GM08714 (cell line): ENCODE results near the gene BAHCC1.
A peak's percentile ranks its signal among the peaks of the same experiment; 100 is the strongest.

Experiments used
- H3K4me3 ChIP-seq: fragments of 200-500 bp; sonication (Bioruptor generic); 2 replicates; pipeline ENCODE4 v1.5.1; 2014; ENCODE audit warnings: mild to moderate bottlenecking, low read length, inconsistent platforms
- ZNF274 ChIP-seq: IDR thresholded peaks from 2 replicates; pipeline ENCODE4 v1.6.1; 2012; ENCODE audit warnings: mild to moderate bottlenecking, low read depth, low read length

Gene BAHCC1

DNA sequence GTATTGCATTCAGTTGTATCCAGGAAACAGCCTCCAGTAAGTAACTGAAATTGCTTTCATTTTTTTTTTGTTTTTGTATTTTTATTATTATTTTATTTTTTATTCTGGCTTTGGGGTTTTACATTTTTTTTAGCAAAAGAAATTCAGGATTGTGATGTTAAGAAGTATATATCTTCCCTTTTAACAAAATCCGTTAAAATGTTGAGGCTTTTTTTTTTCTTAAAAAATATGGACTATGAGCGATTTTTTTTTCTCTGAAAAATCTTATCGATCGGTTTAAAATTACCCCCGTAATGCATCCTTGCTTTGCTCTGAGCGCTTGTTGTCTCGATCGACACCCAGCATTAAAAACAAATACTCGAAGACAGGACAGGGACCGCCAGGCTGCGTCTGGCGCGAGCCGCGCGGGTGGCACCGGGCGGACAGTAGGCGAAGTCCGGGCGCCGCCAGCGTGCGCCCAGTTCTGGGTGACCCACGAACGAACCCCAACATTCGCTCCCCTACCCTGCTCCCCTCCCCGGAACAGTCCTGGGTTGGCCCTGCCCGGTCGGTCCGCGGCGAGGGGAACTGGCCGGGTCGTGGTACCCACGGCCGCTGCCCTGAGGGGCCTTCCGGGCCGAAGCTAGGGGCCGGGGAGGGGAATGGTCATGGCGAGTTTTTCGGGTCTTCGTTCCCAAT is 482 bp downstream of the BAHCC1 start:
- no peak for TF ChIP-seq ZNF274
- H3K4me3 ChIP-seq: peak overlapping the region; percentile 10; the same call in 1 of the 2 replicates

DNA sequence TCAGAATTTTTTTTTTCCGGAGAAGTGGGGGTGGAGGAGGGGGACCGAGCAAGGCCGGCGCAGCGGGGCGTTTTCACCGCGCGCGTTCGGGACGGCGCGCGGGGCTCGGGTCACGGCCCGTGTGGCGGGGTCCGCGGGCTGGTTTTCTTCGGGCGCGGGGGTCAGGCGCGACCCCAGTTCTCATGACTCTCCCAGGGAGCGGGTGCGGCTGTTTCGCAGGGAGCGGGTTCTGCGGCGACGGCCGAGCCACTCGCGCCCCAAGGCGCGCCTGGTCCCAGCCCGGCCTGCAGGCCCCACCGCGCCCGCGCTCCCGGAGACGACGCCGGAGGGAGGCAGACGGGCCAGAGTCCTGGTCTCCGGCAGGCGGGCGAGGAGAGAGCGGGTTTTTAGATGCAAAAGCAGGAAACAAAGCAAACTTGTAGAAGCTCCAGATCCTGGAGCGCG is 1.0 kb downstream of the BAHCC1 start:
- no peak overlapping the region for H3K4me3 ChIP-seq
- no peak for TF ChIP-seq ZNF274

DNA sequence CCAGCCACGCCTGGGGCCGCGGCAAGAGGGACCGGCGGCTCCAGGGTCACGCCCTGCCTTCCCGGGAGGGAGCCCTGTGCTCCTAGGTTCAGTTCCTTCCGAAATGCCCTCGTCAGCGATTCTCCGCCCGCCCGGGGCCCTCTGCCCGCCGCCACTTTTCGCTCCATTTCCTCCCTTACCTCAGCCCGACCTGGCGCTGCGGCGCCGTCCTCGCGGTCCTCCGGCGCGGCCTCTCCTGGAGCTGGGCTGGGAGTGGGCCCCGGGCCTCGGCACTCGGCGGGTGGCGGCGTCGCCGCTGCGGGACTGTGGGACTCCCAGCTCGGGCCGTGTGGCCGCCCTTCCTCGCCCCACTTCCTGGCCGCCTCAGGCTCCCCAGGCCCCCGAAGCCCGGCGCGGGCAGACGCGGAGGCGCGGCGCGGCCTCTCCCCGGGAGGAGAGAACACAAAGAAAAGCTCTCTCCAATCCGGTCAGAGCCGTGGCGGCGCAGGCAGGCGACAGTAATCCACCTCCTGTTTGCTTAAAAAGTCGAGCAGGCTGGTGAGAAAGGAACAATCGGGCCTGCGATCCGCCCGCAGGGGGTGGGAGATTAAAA is 1.6 kb downstream of the BAHCC1 start:
- H3K4me3 ChIP-seq: no peak overlapping the region
- TF ChIP-seq ZNF274: no peak

DNA sequence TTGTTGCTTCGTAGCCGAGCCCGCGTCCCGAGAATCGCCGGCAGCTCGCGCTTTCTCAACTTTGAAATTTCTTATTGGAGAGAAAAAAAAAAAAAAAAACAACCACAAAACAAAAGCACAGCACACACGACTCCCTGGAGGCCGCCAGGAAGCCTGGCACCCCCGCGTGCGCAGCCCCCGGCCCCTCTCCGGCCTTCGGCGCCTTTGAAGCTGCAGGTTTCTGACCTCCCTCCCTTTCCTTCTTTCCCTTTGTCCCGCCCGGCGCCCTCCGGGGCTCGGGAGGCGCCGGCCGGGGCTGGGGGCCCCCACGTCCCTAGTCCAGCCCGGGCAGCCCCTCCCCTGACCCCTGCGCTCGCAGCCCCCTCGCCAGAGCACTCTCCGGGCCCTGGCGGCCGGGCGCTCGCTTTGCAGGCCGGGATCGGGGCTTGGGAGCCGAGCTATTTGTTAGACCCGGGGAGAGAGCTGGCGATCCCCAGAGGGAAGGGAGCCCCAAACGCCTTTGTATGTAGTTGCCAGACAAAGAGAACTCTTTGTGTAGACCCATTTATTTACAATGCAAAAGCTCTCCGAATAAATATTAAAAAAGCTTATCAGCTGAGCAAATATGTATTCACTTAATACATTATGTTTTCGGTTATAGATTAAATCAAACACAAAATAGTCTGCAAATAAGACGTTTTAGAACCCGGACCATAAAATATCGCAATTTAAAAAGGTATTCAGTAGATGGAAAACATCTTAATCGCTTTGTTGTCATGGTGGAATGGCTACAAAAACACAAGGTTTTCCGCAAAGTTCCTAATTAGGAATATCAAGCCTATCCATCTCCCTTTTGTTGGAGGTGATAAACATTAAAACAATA is 2.3 kb downstream of the BAHCC1 start:
- H3K4me3 ChIP-seq: no peak overlapping the region
- TF ChIP-seq ZNF274: no peak

DNA sequence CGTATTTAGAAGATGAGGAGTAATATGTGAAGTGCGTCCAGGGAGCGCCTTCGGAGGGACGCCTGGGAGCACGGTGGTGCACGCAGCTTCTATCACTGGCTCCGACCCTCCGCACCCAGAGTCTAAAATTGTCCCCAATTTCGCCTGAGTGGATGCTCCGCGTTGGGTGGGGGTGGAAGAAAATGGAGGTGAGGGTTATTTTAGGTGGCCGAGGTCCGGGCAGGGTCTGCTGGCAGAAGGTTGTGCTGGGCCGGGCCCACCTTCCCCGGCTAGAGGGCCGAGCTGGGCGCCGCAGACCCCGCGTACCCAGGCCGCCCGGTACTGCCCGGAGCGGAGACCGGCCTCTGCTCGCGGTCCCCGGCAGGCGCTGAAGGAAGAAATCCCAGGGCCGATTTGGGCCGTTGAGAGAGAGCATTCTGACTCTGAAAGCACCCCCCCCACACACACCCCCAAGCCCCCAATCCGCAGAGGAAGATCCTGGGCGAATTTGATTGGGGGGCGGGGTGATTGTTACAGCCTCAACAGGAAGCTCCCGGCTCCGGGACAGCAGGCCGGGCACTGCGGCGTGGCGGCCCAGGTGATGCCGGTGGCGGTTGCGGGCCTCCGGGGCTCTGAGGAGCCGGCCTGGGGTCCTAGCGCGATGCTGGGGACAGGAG is 3.0 kb downstream of the BAHCC1 start:
- H3K4me3 ChIP-seq: no peak overlapping the region
- TF ChIP-seq ZNF274: no peak

DNA sequence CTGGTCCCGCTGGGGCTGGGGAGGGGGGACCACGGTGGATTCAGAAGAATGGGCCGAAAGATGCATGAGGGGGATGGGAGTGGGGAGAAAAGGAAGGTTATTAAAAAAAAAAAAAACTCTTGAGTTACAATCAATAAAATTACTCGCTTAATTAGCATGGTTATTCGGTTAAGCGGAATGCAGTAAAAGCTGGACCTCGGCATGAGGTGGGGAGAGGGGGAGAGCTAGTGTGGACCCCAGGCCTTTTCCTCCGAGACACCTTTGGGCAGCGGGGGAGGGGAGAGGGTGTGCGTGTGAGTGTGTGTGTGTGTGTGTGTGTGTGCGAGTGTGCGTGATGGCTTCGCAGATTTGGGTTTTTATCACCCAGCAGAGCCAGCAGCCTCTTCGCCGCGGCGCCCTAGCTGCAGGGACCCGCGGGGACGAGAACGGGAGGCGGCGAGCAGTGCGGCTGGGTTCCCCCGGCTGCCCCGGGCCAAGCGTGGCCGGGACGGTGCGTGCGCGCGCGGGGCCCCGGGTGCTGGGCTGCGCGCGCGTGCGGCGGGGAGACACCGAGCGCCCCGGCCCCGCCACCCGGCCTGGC is 3.7 kb downstream of the BAHCC1 start:
- H3K4me3 ChIP-seq: no peak overlapping the region
- TF ChIP-seq ZNF274: no peak

DNA sequence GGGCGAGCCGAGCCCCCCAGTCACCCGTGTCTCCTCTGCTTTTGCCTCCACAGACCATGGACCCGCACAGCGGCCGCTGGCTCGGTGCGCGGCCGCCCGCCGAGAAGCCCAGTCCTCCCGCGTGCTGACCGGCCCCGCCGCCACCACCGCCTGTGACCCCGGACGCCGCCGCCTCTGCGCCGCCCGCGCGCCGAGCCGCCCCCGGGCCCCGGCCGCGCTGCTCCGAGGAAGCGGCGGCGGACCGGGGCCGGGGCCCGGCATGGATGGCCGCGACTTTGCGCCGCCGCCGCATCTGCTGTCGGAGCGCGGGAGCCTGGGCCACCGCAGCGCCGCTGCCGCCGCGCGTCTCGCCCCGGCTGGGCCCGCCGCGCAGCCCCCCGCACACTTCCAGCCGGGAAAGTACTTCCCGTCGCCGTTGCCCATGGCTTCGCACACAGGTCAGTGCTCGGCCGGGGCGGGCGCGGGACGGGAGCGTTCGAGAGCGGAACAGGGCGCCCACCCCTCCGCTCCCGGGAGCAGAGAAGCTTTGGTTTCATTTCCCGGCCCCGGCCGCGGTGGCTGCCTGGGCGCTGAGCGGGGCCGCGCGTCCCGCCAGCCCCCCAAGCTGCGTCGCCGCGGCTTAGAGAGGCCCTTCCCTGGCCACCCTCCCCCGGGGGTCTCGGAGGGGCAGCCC is 4.4 kb downstream of the BAHCC1 start:
- peak overlapping the region; percentile 50; the same call in 1 of the 2 replicates for H3K4me3 ChIP-seq
- TF ChIP-seq ZNF274: no peak

DNA sequence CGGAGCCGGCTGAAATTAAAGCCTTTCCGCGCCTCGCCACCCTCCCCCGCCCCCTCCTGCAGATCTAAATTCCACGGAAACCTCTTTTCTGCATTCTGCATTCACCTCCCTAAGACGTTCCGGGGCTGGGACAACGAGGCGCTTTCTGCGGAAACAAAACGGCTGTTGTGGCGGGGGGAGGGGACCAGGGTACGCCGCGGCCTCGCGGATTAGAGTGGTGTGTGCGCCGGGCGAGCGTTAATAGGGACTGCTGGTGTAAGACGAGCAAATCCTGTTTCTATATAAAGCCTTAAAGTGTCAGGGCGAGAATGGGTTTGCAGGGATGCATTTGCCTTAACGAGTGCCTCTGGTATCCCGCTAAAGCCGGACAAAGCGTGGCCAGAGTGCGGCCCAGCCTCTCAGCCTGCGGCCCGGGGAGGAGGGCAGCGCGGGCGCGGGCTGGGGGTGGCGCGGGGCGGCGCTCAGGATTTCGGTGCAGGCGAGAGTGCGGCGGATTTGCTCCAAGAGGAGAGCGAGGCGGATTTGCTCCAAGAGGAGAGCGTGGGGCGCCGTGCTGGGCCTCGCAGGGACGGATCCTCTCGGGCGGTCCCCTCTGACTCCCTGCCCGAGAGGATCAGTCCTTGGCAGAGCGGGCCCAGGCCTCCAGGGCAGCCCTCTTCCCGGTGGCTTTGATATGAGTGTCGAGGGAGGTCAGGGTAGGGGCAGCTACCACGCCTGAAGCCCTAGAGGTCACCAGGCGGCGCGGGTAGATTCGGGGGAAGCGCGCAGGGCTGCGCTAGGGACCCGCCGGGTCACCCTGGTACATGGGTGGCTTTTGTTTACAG is 5.1 kb downstream of the BAHCC1 start:
- H3K4me3 ChIP-seq: peak overlapping the region; percentile 50; the same call in 1 of the 2 replicates
- TF ChIP-seq ZNF274: no peak

DNA sequence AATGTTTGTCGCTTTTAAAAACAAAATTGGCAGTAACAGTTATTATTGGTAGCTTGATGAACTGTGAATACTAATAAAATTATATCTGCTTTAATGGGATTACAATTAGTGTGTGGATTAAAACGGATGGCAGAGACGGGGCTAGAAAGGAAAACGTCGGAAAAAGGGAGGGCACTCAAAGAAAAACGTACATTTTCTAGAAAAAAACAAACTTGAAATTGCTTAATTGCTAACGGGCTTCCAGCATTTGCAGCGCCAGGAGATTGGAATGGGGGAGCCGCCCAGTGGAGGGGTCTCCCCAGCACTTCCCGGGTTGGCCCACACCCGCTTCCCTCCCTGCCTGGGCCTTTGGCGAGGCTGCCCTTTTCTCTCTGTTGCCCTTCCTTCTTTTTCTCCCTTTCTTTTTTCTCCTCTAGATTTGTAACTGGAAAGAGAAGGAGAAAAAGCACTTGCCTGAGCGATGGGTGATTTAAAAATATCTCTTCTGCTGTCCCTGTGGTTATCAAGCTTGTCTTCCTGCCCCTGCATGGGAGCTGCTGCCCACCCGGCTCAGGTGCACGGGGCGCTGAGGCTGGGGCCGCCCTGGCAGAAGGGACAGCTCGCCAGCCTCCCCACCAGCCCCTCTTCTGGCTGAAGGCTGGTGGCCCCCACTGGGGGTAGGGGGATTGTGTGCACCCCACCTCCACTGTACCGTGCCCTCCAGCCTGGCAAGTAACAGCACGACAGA is 5.9 kb downstream of the BAHCC1 start:
- H3K4me3 ChIP-seq: no peak overlapping the region
- no peak for TF ChIP-seq ZNF274

DNA sequence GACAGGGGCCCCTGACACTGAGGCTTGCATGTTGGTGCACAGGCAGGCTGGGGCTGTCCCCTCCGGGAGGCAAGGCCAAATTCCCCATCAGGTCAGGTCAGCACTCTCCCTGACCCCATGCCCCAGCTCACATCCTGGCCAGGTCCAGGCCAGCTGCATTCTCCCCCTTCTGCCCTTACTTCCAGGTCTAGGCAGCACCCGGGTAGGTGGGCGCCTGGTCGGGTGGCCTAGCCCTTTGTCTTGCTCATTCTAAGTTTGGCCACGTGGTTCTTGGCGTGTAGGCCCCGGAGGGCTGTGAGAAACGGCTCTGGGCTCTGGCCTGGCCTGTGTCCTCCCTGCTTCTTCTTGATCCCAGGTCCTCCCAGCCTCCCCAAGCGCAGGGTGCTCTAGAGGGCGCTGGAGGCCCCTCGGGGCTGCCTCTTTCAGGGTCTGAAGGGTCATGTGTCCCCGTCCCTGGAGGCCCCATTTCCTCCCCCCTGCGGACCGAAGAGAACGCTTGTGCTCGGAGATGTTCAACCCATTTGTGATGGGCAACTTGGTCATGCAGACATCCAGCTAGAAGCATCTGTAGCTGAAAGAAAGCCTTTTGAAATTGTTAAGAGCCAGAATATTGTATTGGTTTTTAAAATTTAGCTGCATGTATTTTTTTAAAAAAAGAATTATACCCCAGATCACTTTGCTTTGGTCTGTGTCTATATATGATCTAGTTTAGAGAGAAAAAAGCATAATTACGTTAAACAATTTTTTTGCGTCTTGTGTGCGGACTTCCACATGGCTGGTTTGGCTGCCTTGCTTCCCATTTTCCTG is 6.7 kb downstream of the BAHCC1 start:
- no peak overlapping the region for H3K4me3 ChIP-seq
- TF ChIP-seq ZNF274: no peak

DNA sequence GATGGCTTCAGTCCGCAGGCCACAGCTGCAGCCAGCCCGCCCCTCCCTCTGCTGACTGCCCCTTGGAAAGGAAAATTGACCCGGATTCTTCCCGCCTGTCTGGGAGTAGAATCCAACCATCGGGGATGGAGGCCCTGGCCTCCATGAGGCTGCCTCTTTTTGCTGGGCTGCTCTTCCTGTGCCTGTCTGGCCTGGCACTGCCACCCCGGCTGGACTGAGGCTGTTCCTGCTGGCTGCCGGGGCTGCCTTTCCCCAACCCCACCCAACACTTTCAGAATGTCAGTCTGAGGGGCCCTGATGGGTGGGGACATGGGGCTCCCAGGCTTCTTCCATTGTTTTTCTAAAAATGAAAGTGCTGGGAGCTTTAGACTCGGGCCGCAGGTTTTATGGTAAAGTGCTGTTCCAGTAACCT is 7.3 kb downstream of the BAHCC1 start:
- no peak overlapping the region for H3K4me3 ChIP-seq
- no peak for TF ChIP-seq ZNF274

DNA sequence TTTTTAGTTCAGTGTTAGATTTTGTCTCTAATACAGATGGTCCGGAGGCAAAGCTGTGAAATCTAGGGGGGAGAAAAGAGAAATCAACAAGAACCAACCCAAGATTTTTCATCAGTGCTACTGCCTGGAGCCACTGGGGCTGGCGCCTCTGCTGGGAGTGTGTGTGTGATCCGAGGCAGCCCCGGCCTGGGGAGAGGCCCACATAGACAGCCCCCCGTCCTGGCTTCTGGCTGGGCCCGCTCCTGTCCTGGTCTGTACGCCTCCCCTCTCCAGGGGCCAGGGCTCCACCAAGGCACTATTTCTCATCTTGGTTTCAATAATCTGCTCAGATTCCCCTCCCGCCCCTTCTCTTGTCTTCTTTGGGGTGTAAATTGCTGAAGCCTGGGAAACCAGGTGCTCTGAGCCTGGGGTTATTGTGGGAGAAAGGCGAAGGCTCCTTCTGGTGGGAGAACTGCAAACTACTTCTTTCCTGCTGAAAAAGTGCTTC is 7.8 kb downstream of the BAHCC1 start:
- no peak for TF ChIP-seq ZNF274
- no peak overlapping the region for H3K4me3 ChIP-seq
